ENCODE results near the gene NINJ1.

The NINJ1 gene

GRCh38 chr9:93116072-93116961 lies 17.7 kb downstream of the NINJ1 start:
- Histone ChIP-seq H2BK120ac (ENCODE audit: low read depth, low read length) (peak overlapping the region; percentile 86), H3K27ac (ENCODE audit: low read length, poor library complexity, severe bottlenecking) (no peak overlapping the region), H3K79me1 (replicated peaks; ENCODE audit: low read length, poor library complexity, severe bottlenecking) (peaks cover 23% of the 10 kb centered on the region), H3K9ac (ENCODE audit: low read length) (peak overlapping the region; percentile 70), H2AK5ac (ENCODE audit: low read length, severe bottlenecking) (no peak overlapping the region), H2BK5ac (ENCODE audit: low read depth, low read length, poor library complexity, severe bottlenecking) (no peak overlapping the region), H2BK15ac (ENCODE audit: low read depth, poor library complexity, severe bottlenecking) (peak overlapping the region; percentile 30), H3K36me3 (ENCODE audit: control insufficient read depth in 1 of 2, insufficient read depth in 2 of 2, low read depth in 1 of 2, low read length in 2 of 2) (peaks cover 36 to 42% of the 10 kb centered on the region in 2 experiments), H3K4me3 (ENCODE audit: insufficient read depth in 1 of 2, low read depth in 1 of 2, low read length in 2 of 2) (no peak overlapping the region), H3K4me1 (ENCODE audit: control insufficient read depth, insufficient read depth, low read depth, low read length) (peaks cover 43% of the 10 kb centered on the region), H3K27me3 (ENCODE audit: control insufficient read depth in 1 of 2, insufficient read depth in 1 of 2, low read length in 2 of 2) (no peaks in the 10 kb centered on the region), H2AFZ (ENCODE audit: low read depth, low read length) (peak overlapping the region; percentile 10), H4K91ac (ENCODE audit: low read length) (peak overlapping the region; percentile 93), H3K14ac (ENCODE audit: low read length in 2 of 2) (peak overlapping the region in 1 of 2 experiments; percentile 78), H3K18ac (ENCODE audit: low read depth in 1 of 2, low read length in 2 of 2) (peak overlapping the region; percentile 80 to 92), H3K23ac (ENCODE audit: low read length in 2 of 2) (peak overlapping the region in 1 of 2 experiments; percentile 56), H3K9me3 (ENCODE audit: control insufficient read depth, low read length) (no peaks in the 10 kb centered on the region), H3K4me2 (ENCODE audit: low read length, poor library complexity, severe bottlenecking) (no peak overlapping the region), H3K4ac (ENCODE audit: low read depth in 1 of 2, low read length in 2 of 2) (peak overlapping the region; percentile 71 to 92), H4K8ac (ENCODE audit: low read length) (peak overlapping the region; percentile 94), H2BK12ac (ENCODE audit: low read length in 2 of 2) (peak overlapping the region; percentile 75 to 97)
- peak; percentile 90 for DNase-seq
- 61% methylated on average over 14 of the region's 17 CpGs for WGBS

- no peak overlapping the region for H3K9ac ChIP-seq (ENCODE audit: low read length)
- no peak overlapping the region for H3K4me3 ChIP-seq (ENCODE audit: insufficient read depth in 1 of 2, low read depth in 1 of 2, low read length in 2 of 2)
- 35% methylated on average over 3 of the region's 3 CpGs for WGBS
- H3K27ac ChIP-seq (ENCODE audit: low read length, poor library complexity, severe bottlenecking): no peak overlapping the region
- peaks cover 42 to 43% of the 10 kb centered on the region in 2 experiments for H3K36me3 ChIP-seq (ENCODE audit: control insufficient read depth in 1 of 2, insufficient read depth in 2 of 2, low read depth in 1 of 2, low read length in 2 of 2)
- H2BK12ac ChIP-seq (ENCODE audit: low read length in 2 of 2): no peak overlapping the region
- no peak for DNase-seq
- H3K4me2 ChIP-seq (ENCODE audit: low read length, poor library complexity, severe bottlenecking): no peak overlapping the region
- H2AFZ ChIP-seq (ENCODE audit: low read depth, low read length): no peak overlapping the region
- H3K18ac ChIP-seq (ENCODE audit: low read depth in 1 of 2, low read length in 2 of 2): no peak overlapping the region
- H3K23ac ChIP-seq (ENCODE audit: low read length in 2 of 2): no peak overlapping the region
- no peak overlapping the region for H2BK15ac ChIP-seq (ENCODE audit: low read depth, poor library complexity, severe bottlenecking)
- no peak overlapping the region for H4K8ac ChIP-seq (ENCODE audit: low read length)
- no peak overlapping the region for H4K91ac ChIP-seq (ENCODE audit: low read length)
- H2BK5ac ChIP-seq (ENCODE audit: low read depth, low read length, poor library complexity, severe bottlenecking): no peak overlapping the region
- no peaks in the 10 kb centered on the region for H3K27me3 ChIP-seq (ENCODE audit: control insufficient read depth in 1 of 2, insufficient read depth in 1 of 2, low read length in 2 of 2)
- H3K4ac ChIP-seq (ENCODE audit: low read depth in 1 of 2, low read length in 2 of 2): no peak overlapping the region
- H3K4me1 ChIP-seq (ENCODE audit: control insufficient read depth, insufficient read depth, low read depth, low read length): peaks cover 49% of the 10 kb centered on the region
- no peak overlapping the region for H2BK120ac ChIP-seq (ENCODE audit: low read depth, low read length)
- H3K79me1 ChIP-seq (replicated peaks; ENCODE audit: low read length, poor library complexity, severe bottlenecking): peaks cover 23% of the 10 kb centered on the region
- no peak overlapping the region for H2AK5ac ChIP-seq (ENCODE audit: low read length, severe bottlenecking)
- H3K9me3 ChIP-seq (ENCODE audit: control insufficient read depth, low read length): no peaks in the 10 kb centered on the region
- H3K14ac ChIP-seq (ENCODE audit: low read length in 2 of 2): no peak overlapping the region
These were observed 18.5 kb downstream of the NINJ1 start for GRCh38 chr9:93115486-93116071.

GRCh38 chr9:93114984-93115335 lies 19.1 kb downstream of the NINJ1 start:
- H2AFZ ChIP-seq (ENCODE audit: low read depth, low read length): no peak overlapping the region
- 88% methylated on average over 5 of the region's 5 CpGs for WGBS
- no peak overlapping the region for H2BK15ac ChIP-seq (ENCODE audit: low read depth, poor library complexity, severe bottlenecking)
- no peak for DNase-seq
- peaks cover 23% of the 10 kb centered on the region for H3K79me1 ChIP-seq (replicated peaks; ENCODE audit: low read length, poor library complexity, severe bottlenecking)
- H3K9ac ChIP-seq (ENCODE audit: low read length): no peak overlapping the region
- H2BK12ac ChIP-seq (ENCODE audit: low read length in 2 of 2): peak overlapping the region; percentile 24 to 33
- H3K23ac ChIP-seq (ENCODE audit: low read length in 2 of 2): no peak overlapping the region
- peak overlapping the region in 1 of 2 experiments; percentile 61 for H3K14ac ChIP-seq (ENCODE audit: low read length in 2 of 2)
- H4K8ac ChIP-seq (ENCODE audit: low read length): peak overlapping the region; percentile 50
- H2BK5ac ChIP-seq (ENCODE audit: low read depth, low read length, poor library complexity, severe bottlenecking): no peak overlapping the region
- no peaks in the 10 kb centered on the region for H3K9me3 ChIP-seq (ENCODE audit: control insufficient read depth, low read length)
- no peak overlapping the region for H3K4me3 ChIP-seq (ENCODE audit: insufficient read depth in 1 of 2, low read depth in 1 of 2, low read length in 2 of 2)
- no peak overlapping the region for H3K4me2 ChIP-seq (ENCODE audit: low read length, poor library complexity, severe bottlenecking)
- H3K36me3 ChIP-seq (ENCODE audit: control insufficient read depth in 1 of 2, insufficient read depth in 2 of 2, low read depth in 1 of 2, low read length in 2 of 2): peaks cover 46 to 49% of the 10 kb centered on the region in 2 experiments
- no peaks in the 10 kb centered on the region for H3K27me3 ChIP-seq (ENCODE audit: control insufficient read depth in 1 of 2, insufficient read depth in 1 of 2, low read length in 2 of 2)
- no peak overlapping the region for H3K18ac ChIP-seq (ENCODE audit: low read depth in 1 of 2, low read length in 2 of 2)
- H3K4ac ChIP-seq (ENCODE audit: low read depth in 1 of 2, low read length in 2 of 2): no peak overlapping the region
- peaks cover 48% of the 10 kb centered on the region for H3K4me1 ChIP-seq (ENCODE audit: control insufficient read depth, insufficient read depth, low read depth, low read length)
- H4K91ac ChIP-seq (ENCODE audit: low read length): peak overlapping the region; percentile 45
- H2BK120ac ChIP-seq (ENCODE audit: low read depth, low read length): no peak overlapping the region
- H2AK5ac ChIP-seq (ENCODE audit: low read length, severe bottlenecking): no peak overlapping the region
- no peak overlapping the region for H3K27ac ChIP-seq (ENCODE audit: low read length, poor library complexity, severe bottlenecking)
